NT2/D1 (cell line): ENCODE results near the gene PIM3.

Experiments
- DNase-seq: peaks from one replicate; pipeline ENCODE4 v3.0.0-alpha.2; 2011; ENCODE audit warnings: low read depth, low spot score
- H3K27me3 ChIP-seq: 2 replicates; pipeline ENCODE4 v1.6.0; 2011; ENCODE audit warnings: mild to moderate bottlenecking; ENCODE audit not compliant: insufficient read length, insufficient read depth
- H3K36me3 ChIP-seq: 2 replicates; pipeline ENCODE4 v1.6.1; 2011; ENCODE audit warnings: mild to moderate bottlenecking, low read length, mixed read lengths; ENCODE audit not compliant: insufficient read depth, insufficient read length
- H3K4me1 ChIP-seq: 2 replicates; pipeline ENCODE4 v1.5.1; 2011; ENCODE audit not compliant: insufficient read depth, insufficient read length
- H3K4me3 ChIP-seq: 2 replicates; pipeline ENCODE4 v1.5.1; 2011; ENCODE audit warnings: low read depth; ENCODE audit not compliant: insufficient read length
- H3K9ac ChIP-seq: 2 replicates; pipeline ENCODE4 v1.6.0; 2011; ENCODE audit warnings: low read depth; ENCODE audit not compliant: insufficient read length
- H3K9me3 ChIP-seq: 2 replicates; pipeline ENCODE4 v1.5.1; 2011; ENCODE audit warnings: mild to moderate bottlenecking, low read length; ENCODE audit not compliant: insufficient read depth
- SUZ12 ChIP-seq: IDR thresholded peaks from 2 replicates; pipeline ENCODE4 v1.6.1; 2011; ENCODE audit not compliant: insufficient read length, insufficient read depth; ENCODE audit errors: extremely low read depth
- YY1 ChIP-seq: IDR thresholded peaks from 2 replicates; pipeline ENCODE4 v1.6.1; 2011; ENCODE audit not compliant: insufficient read length, insufficient read depth
- ZNF274 ChIP-seq: IDR thresholded peaks from 2 replicates; pipeline ENCODE4 v1.6.1; 2011; ENCODE audit warnings: mild to moderate bottlenecking, low read depth, low read length

Gene PIM3

GRCh38 chr22:49948116-49948957 is 12.2 kb upstream of the PIM3 start:
- no peaks in the 10 kb centered on the region for H3K36me3 ChIP-seq
- no peaks in the 10 kb centered on the region for H3K27me3 ChIP-seq
- no peaks in the 10 kb centered on the region for H3K9me3 ChIP-seq
- no peak for DNase-seq
- H3K4me3 ChIP-seq, result no peak overlapping the region
- H3K9ac ChIP-seq, result peak overlapping the region; percentile 21
- peaks cover 38% of the 10 kb centered on the region for H3K4me1 ChIP-seq
- no peak for TF ChIP-seq ZNF274
- no peak for TF ChIP-seq YY1
- no peak for TF ChIP-seq SUZ12

- H3K9me3 ChIP-seq, result no peaks in the 10 kb centered on the region
- H3K9ac ChIP-seq, result peak overlapping the region; percentile 32
- no peaks in the 10 kb centered on the region for H3K27me3 ChIP-seq
- H3K4me1 ChIP-seq, result peaks cover 36% of the 10 kb centered on the region
- no peaks in the 10 kb centered on the region for H3K36me3 ChIP-seq
- DNase-seq, result no peak
- no peak for TF ChIP-seq ZNF274
- TF ChIP-seq SUZ12, result no peak
- TF ChIP-seq YY1, result no peak
- H3K4me3 ChIP-seq, result no peak overlapping the region
These were observed 11.3 kb upstream of the PIM3 start for GRCh38 chr22:49948958-49949913.

DNA sequence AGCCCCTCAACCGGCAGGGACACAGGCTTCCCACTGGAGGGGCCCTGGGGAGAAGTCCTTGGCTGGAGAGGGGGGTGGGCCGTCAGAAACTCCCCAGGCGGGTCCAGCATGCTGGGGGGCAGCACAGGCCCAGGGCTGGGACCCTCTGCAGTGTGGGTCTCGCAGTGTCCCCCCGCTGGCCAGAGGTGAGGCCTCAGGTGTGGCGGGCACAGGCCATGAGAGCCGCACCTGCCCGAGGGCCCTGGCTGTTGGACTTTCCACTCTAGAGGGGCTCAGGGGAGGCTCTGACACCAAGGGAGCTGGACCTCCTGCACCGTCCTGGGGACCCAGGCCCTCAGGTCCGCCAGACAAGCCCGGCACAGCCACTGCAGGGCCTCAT is 10.7 kb upstream of the PIM3 start:
- Histone ChIP-seq H3K9ac (no peak overlapping the region), H3K4me1 (peaks cover 36% of the 10 kb centered on the region), H3K27me3 (no peaks in the 10 kb centered on the region), H3K9me3 (no peaks in the 10 kb centered on the region), H3K4me3 (no peak overlapping the region), H3K36me3 (no peaks in the 10 kb centered on the region)
- no peak for DNase-seq
- TF ChIP-seq YY1 (no peak), ZNF274 (no peak), SUZ12 (no peak)

GRCh38 chr22:49950396-49950994 is 10.1 kb upstream of the PIM3 start:
- Histone ChIP-seq H3K9ac (no peak overlapping the region), H3K4me1 (peaks cover 36% of the 10 kb centered on the region), H3K36me3 (no peaks in the 10 kb centered on the region), H3K4me3 (no peak overlapping the region), H3K9me3 (no peaks in the 10 kb centered on the region), H3K27me3 (no peaks in the 10 kb centered on the region)
- TF ChIP-seq SUZ12 (no peak), YY1 (no peak), ZNF274 (no peak)
- no peak for DNase-seq

GRCh38 chr22:49951000-49951677 is 9.4 kb upstream of the PIM3 start:
- H3K9me3 ChIP-seq, result no peaks in the 10 kb centered on the region
- peaks cover 36% of the 10 kb centered on the region for H3K4me1 ChIP-seq
- DNase-seq, result no peak
- TF ChIP-seq YY1 (no peak), SUZ12 (no peak), ZNF274 (no peak)
- H3K9ac ChIP-seq, result no peak overlapping the region
- no peaks in the 10 kb centered on the region for H3K27me3 ChIP-seq
- H3K4me3 ChIP-seq, result no peak overlapping the region
- no peaks in the 10 kb centered on the region for H3K36me3 ChIP-seq

GRCh38 chr22:49951678-49951985 is 8.9 kb upstream of the PIM3 start:
- TF ChIP-seq YY1 (no peak), SUZ12 (no peak), ZNF274 (no peak)
- H3K9ac ChIP-seq, result peak overlapping the region; percentile 17
- no peaks in the 10 kb centered on the region for H3K27me3 ChIP-seq
- no peaks in the 10 kb centered on the region for H3K36me3 ChIP-seq
- DNase-seq, result no peak
- H3K4me3 ChIP-seq, result no peak overlapping the region
- peaks cover 33% of the 10 kb centered on the region for H3K4me1 ChIP-seq
- H3K9me3 ChIP-seq, result no peaks in the 10 kb centered on the region
